Right lobe of liver (tissue), 6 donors: ENCODE data around the gene RGS3. TPM values are rescaled to one million over a fixed set of nuclear protein-coding genes. Genes with fewer than 3 reads are reported as not detected.

Experiments
- ATAC-seq, 4 donors: fragments of 200-7000 bp; cut with Tn5 transposase; one replicate each; pipeline ENCODE4 v1.9.1; 2020; ENCODE audit warnings: mild to moderate bottlenecking in 4 of 4, moderate library complexity in 4 of 4
- DNase-seq, 3 donors: peaks; one replicate each; pipeline ENCODE4 v3.0.0-alpha.2; 2020
- H3K27ac ChIP-seq, 3 donors: fragments of 200-600 bp; one replicate each; pipeline ENCODE4 v1.8.0; 2022
- H3K27me3 ChIP-seq, 2 donors: fragments of 200-600 bp; one replicate each; pipeline ENCODE4 v1.8.0; 2022
- H3K36me3 ChIP-seq, 4 donors: fragments of 200-600 bp; sonication (generic) in 1 of 4; one replicate each; pipeline versions ENCODE4 v1.5.1 to v1.8.0; 2017 to 2022; ENCODE audit warnings: control low read depth in 1 of 4
- H3K4me1 ChIP-seq, 4 donors: fragments of 200-600 bp; sonication (generic) in 1 of 4; one replicate each; pipeline versions ENCODE4 v1.5.1 to v1.8.0; 2017 to 2022; ENCODE audit warnings: control low read depth in 1 of 4
- H3K4me3 ChIP-seq, 3 donors: fragments of 200-600 bp; one replicate each; pipeline ENCODE4 v1.8.0; 2022
- H3K9me3 ChIP-seq, 4 donors: fragments of 200-600 bp; sonication (generic) in 1 of 4; one replicate each; pipeline versions ENCODE4 v1.5.1 to v1.8.0; 2017 to 2022; ENCODE audit warnings: control low read depth in 1 of 4
- CTCF ChIP-seq, 4 donors: fragments of 200-600 bp in 3 of 4; fragments of 450-650 bp in 1 of 4; IDR thresholded peaks; one replicate each; pipeline versions ENCODE4 v1.5.1 to v1.8.0; 2016 to 2022; ENCODE audit warnings: antibody characterized with exemption in 4 of 4, mild to moderate bottlenecking in 2 of 4
- POLR2A ChIP-seq: fragments of 450-650 bp; IDR thresholded peaks from one replicate; pipeline ENCODE4 v1.6.1; 2017; ENCODE audit warnings: antibody characterized with exemption, mild to moderate bottlenecking
- WGBS: methylation state at CpG from one replicate; pipeline ENCODE4 v1.1.6; 2018; ENCODE audit warnings: low coverage, low lambda C conversion rate; ENCODE audit not compliant: insufficient coverage; ENCODE audit errors: missing lambda C conversion rate; 5-methylcytosine and 5-hydroxymethylcytosine counted together
- intact Hi-C, 2 donors: fragments of 100-400 bp; cut with DNase I; formaldehyde crosslinking; loops; one replicate each; pipeline versions ENCODE4 v1.11.2 to v1.14.1; 2022
- total RNA-seq, 6 experiments: library from RNA; depleted of rRNA in 2 of 6; stranded (reverse); fragments of >200 nt in 2 of 6; fragmentation: NEBNext Ultra II Directional in 3 of 6; extraction: Animal tissue kit (Norgen Biotek cat#: 25700) in 3 of 6; gene quantifications; one replicate each; pipeline versions ENCODE4 v1.1.0 to v1.2.4, GENCODE V29; 2016 to 2023
- donor health status: DM: no; HTN: yes; CAD: no.
- donor health status: DM: no; HTN: no; CAD: no.
- donor health status: DM: no; HTN: no; CAD: no.
- donor health status: DM: no; HTN: yes; CAD: no.
- donor health status: DM: no; HTN: yes; CAD: no.

RGS3 gene
- total RNA-seq, 6 experiments from 2014 or later: 19.0 to 60.3 (median 31.0) TPM

- Histone ChIP-seq H3K36me3 (no peaks in the 10 kb centered on the region), H3K27ac (no peak overlapping the region), H3K4me3 (no peak overlapping the region), H3K9me3 (no peaks in the 10 kb centered on the region), H3K27me3 (no peaks in the 10 kb centered on the region), H3K4me1 (peaks cover 0 to 7% (median 0%) of the 10 kb centered on the region in 4 donors)
- TF ChIP-seq POLR2A: no peak
- no peak for TF ChIP-seq CTCF (IDR thresholded peaks at IDR 0.05)
- DNase-seq: peak in 1 of 3 donors; percentile 38
- peak in 3 of 4 donors; percentile 5 to 85 (median 49) for ATAC-seq
- no CpG with 5 or more reads among the region's 7 CpGs for WGBS
- intact Hi-C loops: no loop called here
Measured at GRCh38 chr9:113481176-113481787, 17.8 kb downstream of the RGS3 start.

GRCh38 chr9:113482341-113482740 lies 18.8 kb downstream of the RGS3 start:
- TF ChIP-seq POLR2A (no peak), CTCF (IDR thresholded peaks at IDR 0.05) (no peak)
- Histone ChIP-seq H3K27ac (no peak overlapping the region), H3K9me3 (no peaks in the 10 kb centered on the region), H3K36me3 (no peaks in the 10 kb centered on the region), H3K27me3 (no peaks in the 10 kb centered on the region), H3K4me3 (no peak overlapping the region), H3K4me1 (no peaks in the 10 kb centered on the region)
- ATAC-seq (no peak), DNase-seq (peak in 1 of 3 donors; percentile 28)
- intact Hi-C loops: no loop called here
- 93% methylated on average over 4 of the region's 10 CpGs for WGBS

- DNase-seq (peak in 1 of 3 donors; percentile 28), ATAC-seq (no peak)
- Histone ChIP-seq H3K36me3 (no peaks in the 10 kb centered on the region), H3K27ac (no peak overlapping the region), H3K27me3 (no peaks in the 10 kb centered on the region), H3K4me1 (no peaks in the 10 kb centered on the region), H3K4me3 (no peak overlapping the region), H3K9me3 (no peaks in the 10 kb centered on the region)
- intact Hi-C loops: no loop called here
- TF ChIP-seq CTCF (IDR thresholded peaks at IDR 0.05) (no peak), POLR2A (no peak)
- WGBS: 95% methylated on average over 4 of the region's 6 CpGs
Measured at GRCh38 chr9:113482991-113483675, 19.6 kb downstream of the RGS3 start.

- Histone ChIP-seq H3K4me3 (no peak overlapping the region), H3K27ac (no peak overlapping the region), H3K4me1 (no peaks in the 10 kb centered on the region), H3K27me3 (no peaks in the 10 kb centered on the region), H3K36me3 (no peaks in the 10 kb centered on the region), H3K9me3 (no peaks in the 10 kb centered on the region)
- TF ChIP-seq CTCF (IDR thresholded peaks at IDR 0.05): no peak
- no peak for TF ChIP-seq POLR2A
- 71% methylated on average over 7 of the region's 9 CpGs for WGBS
- intact Hi-C loops: no loop called here
- no peak for DNase-seq
- peak in 1 of 4 donors; percentile 39 for ATAC-seq
Measured at GRCh38 chr9:113483676-113484257, 20.2 kb downstream of the RGS3 start.
